GM18502 (cell line): Measurements from ENCODE around the gene SATB1.
"Not testable (repeated sequence)": the region's sequence is repeated elsewhere in the genome, so short reads cannot be mapped to it uniquely, and the experiment has no call there.

Experiments
- ATAC-seq: cut with Tn5 transposase; IDR thresholded peaks from one replicate; pipeline ENCODE4 v1.9.1; 2021; ENCODE audit warnings: mild to moderate bottlenecking; ENCODE audit not compliant: unreplicated experiment, poor library complexity

SATB1 gene

GRCh38 chr3:18424729-18425640 is at the start of gene SATB1:
Gene SATB1 (minus strand): TSS chr3:18425339. CDS start chr3:18420967, 4,372 bp downstream.
- peak; percentile 61 for ATAC-seq

DNA sequence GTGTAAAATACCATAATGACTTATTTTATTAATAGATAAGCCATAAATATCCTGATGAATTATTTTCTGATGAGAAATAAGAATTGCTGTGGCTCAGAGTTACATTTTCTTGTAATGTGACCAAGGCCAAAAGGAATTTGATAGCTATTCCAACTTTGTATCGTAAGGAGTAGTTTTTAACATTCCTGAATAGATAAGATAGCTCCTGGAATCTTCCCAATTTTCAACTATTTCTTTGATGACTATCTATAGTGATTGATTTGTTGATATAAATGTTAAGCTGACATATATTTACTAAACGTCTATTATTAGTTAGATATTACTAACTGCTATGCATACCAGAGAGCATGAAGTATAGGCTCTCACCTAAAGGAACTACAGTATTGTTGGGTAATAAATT is 49.1 kb upstream of the SATB1 start:
- no peak for ATAC-seq

DNA sequence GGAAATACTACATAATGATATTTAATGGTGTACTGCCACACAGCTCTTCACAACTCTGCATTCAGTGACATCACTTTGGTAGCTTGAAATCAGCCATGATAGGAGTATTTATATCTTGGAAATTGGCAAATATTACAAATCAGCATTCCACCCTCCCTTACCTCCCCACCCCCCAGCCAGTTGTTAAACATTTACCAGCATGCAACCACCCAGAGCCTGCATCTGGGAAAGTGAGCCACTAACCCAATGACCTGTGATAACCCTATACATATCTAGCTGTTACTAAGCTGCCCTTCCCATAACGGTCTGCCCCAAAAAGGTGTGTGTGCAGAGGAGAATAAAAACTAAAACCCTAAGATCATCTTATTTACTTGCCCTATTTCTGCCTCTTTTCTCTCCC is 44.6 kb upstream of the SATB1 start:
- ATAC-seq = no peak

DNA sequence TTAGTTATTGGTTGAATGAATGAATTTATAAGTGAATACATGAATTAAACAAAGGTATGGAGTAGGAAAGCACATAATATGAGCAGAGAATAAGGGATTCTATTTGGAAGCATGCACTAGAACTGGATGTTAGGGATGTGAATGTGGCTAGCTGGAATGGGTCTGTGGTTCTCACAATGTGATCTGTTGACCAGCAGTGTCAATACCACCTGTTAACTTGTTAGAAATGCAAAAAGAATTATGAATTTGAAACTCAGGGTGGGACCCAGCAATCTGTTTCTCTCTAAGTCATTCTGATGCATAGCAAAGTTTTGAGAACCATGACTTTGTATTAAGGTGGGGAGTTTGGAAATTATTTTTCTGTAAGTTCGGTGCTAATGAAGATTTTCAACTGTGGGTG is 41.0 kb upstream of the SATB1 start:
- no peak for ATAC-seq

GRCh38 chr3:18454766-18455165 is 29.6 kb upstream of the SATB1 start:
- no peak for ATAC-seq

GRCh38 chr3:18449618-18450017 is 24.5 kb upstream of the SATB1 start:
- ATAC-seq = not testable (repeated sequence)

- no peak for ATAC-seq
Observed at GRCh38 chr3:18447720-18448119, 22.6 kb upstream of the SATB1 start.

- no peak for ATAC-seq
Observed at GRCh38 chr3:18446149-18446825, 21.1 kb upstream of the SATB1 start.

GRCh38 chr3:18445401-18446148 is 20.4 kb upstream of the SATB1 start:
- peak; percentile 29 for ATAC-seq

DNA sequence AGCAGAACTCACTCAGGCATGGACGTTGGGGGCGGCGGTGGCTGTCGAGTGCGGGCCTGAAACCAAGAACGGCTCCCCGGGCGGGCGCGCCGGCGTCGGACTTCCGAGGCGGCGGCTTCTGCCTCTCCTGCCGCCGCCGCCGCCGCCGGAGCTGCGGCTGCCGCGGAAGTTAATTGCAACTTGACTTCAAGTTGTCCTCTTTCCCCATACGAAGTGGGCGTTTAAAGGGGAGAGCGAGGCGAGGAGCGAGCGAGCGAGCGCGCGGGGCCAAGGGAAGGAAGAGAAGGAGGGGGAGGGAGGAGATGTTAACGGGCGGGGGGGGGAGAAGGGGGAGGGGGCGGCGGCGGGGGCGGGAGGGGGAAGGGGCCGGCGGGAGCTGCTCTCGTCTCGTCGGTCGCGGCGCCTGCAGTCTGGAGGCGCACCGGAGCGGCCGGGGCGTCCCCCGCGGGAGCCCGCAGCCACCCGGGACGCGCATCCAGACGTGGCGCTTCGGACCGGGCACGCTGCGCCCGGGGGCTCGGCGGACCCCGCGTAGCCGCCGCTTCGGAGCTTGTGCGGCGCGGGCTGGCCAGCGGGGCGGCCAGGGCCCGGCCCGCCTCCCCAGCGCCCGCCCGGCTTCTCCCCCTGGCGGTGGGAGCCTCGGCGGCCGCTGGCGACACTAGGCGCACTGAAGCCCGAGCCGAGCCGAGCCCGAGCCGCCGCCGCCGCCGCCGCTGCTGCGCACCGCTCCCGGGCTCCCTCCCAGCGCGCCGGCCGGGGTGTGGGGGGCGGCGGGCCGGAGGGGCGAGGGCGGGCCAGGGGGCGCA is 19.7 kb upstream of the SATB1 start:
- peak; percentile 96 for ATAC-seq

- no peak for ATAC-seq
Observed at GRCh38 chr3:18443665-18444594, 18.8 kb upstream of the SATB1 start.

DNA sequence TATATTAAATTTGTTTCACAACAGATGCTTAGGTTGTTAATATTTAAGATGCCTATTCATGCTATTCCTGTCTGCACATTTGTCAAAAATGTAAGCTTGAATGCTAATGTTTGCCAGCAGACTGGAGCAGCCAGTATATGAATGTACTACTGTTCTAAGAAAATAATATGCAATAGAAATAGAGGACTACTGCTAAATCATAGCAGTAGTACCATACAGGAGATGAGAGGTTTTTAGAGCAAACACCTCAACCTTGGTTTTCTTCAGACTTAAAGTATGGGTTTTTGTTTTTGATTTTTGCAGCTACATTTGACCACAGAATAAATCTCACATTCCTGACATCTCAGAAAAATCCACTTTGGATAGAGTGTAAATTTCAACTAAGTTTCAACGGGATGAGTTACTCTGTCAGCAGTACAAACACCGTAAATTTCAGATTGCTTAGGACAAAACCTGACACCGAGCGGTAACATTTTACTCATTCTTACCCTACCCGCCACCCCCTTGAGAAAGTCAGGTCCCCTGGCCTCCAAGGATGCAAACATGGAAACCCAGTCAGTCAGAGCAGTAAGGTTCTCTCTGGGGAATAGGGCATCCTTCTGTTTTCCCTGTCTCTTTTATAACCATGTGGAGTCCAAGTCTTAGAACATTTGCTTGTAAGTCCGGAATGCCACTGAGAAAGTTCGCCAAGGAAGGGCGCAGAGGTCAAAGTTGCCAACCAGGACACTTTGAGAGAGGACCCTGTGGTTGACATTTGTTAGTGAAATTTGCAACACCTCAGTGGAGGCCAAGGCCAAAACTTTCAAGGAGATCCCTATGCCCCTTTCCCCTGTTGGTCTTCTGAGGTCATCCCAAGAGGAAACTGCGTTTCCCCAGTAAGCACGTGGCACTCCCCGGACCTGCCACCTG is 17.9 kb upstream of the SATB1 start:
- ATAC-seq = no peak

GRCh38 chr3:18441551-18441950 is 16.4 kb upstream of the SATB1 start:
- ATAC-seq = no peak

- ATAC-seq = no peak
Observed at GRCh38 chr3:18440066-18440722, 15.1 kb upstream of the SATB1 start.

- ATAC-seq = no peak
Observed at GRCh38 chr3:18439281-18439680, 14.1 kb upstream of the SATB1 start.

DNA sequence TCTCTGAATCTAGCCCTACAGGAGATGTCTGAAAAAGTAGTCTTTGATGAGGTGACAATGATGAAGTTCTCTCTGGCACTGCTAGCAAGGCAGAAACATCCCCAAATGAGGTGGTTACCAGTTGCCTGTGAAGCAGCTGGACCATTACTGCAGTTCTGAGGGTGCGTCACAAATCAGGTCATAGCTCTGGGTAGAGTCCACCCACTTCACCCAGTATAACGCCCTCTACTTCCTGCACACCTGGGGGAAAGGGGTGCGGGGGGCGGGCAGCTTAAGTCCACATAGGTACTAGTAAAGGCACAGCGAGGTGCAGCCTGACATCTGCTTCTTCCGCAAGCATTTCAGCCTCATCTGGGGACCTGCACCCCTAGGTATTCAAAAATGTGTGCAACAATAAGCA is 13.4 kb upstream of the SATB1 start:
- ATAC-seq = no peak

GRCh38 chr3:18436213-18436612 is 11.1 kb upstream of the SATB1 start:
- no peak for ATAC-seq

GRCh38 chr3:18434711-18435110 is 9.6 kb upstream of the SATB1 start:
- no peak for ATAC-seq
